Activated CD8-positive, alpha-beta memory T cell treated with anti-CD3 and anti-CD28 coated beads, Interleukin-2, amount 50 U/mL, for 24 hours (primary cell): Measurements from ENCODE around the gene SPATA6L.
"Not testable (repeated sequence)": the region's sequence is repeated elsewhere in the genome, so short reads cannot be mapped to it uniquely, and the experiment has no call there.

Experiments
- DNase-seq: peaks from one replicate; pipeline ENCODE4 v3.0.0-alpha.2; 2020; ENCODE audit errors: extremely low read depth

SPATA6L gene

DNA sequence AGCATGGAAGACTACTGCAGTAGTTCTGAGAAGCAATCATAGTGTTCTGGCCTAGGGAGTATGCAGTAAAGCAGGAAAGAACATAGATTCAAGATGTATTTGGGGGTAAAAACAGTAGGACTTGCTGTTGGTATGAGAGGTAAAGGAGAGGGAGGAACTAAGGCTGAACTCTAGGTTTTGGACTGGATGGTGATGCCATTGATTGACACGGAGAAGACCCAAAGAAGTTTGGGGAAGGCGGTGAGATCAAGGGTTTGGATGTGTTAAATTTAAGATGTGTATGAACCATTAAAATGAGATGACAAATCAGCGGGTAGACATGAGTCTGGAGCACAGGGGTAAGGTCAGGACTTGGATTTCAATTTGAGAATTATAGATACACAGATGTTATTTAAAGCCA, 11.1 kb upstream of the SPATA6L start:
- no peak for DNase-seq

- DNase-seq = no peak
Observed at GRCh38 chr9:4674783-4675182, 8.5 kb upstream of the SPATA6L start.

GRCh38 chr9:4671737-4672136, 5.5 kb upstream of the SPATA6L start:
- DNase-seq = no peak

DNA sequence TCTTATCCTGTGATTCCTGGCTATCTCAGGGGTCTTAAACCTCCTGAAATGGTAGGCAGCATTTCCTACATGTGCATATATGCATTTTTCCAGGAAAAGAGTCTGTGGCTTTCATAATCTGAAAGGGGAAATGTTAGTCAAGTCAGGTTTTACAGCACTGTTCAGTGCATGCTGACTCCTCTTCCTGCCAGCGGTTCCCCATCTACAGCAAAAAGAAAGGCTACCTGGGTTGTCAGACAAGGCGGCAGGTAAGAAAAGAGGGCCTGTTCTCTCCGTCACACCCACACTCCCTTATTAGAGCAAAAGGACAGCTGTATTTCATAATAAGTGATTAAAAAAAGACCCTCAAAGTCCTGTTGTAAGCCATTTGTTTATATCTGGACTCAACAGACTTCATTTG, 4.3 kb upstream of the SPATA6L start:
- no peak for DNase-seq

DNA sequence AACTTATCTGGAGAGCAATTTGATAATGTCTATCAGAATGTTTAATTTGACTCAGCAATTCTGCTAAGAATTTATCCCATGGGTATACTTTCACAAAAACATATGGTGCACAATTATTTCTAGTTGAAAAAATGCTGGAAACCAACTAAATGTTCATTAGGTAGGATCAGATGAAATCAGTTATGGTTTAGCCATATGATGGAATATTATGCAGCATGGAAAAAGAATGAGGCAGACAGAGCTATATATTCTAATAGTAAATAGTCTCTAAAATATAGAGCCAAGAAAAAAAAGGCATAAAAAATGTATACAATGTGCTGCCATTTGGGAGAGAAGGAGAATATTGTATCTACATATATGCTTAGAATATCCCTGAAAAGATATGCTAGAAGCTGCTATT, 3.6 kb upstream of the SPATA6L start:
- no peak for DNase-seq

DNA sequence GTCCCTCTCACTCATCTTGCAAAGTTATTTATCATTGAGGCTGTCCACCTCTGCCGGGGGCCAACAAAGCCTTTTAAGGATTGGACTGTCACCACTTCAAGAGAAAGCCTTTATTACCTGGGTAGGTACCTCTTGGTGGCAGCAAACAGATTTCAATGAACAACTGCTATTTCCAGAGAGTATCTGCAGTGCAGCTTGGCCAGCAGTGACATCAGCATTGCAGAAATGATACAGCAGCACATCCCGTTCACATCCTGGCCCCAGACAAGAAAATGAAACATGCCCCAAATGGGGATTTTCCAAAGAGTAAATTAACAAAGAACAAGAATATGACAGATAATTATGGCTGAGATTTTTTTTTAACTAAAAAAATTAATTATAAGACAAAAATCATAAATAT, 2.3 kb upstream of the SPATA6L start:
- DNase-seq = no peak

GRCh38 chr9:4667681-4668080, 1.4 kb upstream of the SPATA6L start:
- DNase-seq = no peak

- no peak for DNase-seq
Observed at GRCh38 chr9:4665357-4665756, 923 bp downstream of the SPATA6L start.

DNA sequence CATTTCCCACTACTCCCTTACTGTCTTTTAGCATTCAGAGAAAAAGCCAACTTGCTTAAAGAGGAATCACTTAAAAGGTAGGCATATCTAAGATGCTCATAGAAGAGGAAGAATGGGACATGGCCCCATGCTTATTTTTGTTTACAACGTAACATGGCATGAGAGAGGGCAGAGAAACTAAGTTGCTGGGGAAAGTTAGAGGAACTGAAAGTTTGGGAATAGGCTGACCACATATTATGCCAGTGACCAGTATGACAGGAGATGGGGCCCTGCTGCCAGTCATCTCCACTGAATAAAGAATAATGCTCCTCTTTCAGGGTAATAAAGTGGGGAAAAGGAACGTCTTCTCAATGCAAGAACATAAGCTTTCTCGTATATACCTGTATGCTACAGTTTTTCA, 2.3 kb downstream of the SPATA6L start:
- no peak for DNase-seq

- DNase-seq = no peak
Observed at GRCh38 chr9:4662989-4663792, 3.1 kb downstream of the SPATA6L start.

DNA sequence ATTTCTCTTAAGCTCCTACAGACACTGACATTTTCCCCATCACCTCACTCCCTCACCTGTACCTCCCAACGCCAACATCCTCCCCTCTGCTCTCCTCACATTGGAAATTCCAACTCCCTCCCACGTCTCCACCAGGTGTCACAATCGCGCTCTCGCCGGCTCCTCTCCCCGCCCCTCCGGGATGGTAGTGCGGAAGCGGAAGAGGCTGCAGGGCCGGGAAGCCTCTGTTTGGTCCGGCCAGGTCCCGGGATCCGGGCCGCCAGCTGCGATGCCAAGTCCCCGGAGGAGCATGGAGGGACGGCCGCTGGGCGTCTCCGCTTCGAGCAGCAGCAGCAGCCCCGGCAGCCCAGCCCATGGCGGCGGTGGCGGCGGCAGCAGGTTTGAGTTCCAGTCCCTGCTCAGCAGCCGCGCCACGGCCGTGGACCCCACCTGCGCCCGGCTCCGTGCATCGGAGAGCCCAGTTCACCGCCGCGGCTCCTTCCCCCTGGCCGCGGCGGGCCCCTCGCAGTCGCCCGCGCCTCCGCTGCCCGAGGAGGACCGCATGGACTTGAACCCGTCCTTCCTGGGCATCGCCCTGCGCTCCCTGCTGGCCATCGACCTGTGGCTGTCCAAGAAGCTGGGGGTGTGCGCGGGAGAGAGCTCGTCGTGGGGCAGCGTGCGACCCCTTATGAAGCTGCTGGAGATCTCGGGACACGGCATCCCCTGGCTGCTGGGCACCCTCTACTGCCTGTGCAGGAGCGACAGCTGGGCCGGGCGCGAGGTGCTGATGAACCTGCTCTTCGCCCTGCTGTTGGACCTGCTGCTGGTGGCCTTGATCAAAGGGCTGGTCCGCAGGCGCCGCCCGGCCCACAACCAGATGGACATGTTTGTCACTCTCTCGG, 3.9 kb downstream of the SPATA6L start, which contains the start of gene PLPP6:
Gene PLPP6, plus strand, starts transcription at position 187 of the 881 bp plus-strand sequence. Its CDS starts 82 bp downstream, at position 269.
- peak; percentile 29 for DNase-seq

DNA sequence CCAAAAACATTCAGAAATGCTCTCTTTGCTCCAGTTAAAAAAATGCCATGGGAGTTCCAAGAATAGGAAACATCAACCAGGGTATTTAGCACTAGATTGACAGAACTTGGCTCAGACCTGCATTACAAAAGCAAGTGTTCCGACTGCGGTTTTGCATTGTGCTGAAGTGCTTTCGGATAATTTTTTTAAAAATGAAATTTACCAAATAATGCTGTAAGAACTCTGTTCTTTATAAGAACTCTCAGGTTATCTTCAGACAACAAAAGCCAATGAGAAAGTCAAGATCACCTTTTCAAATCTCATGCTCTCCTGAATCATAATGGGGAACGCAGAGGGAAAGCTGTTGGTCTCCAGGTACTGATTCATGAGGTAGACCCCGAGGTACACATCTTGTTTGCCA, 4.7 kb downstream of the SPATA6L start:
- DNase-seq = no peak

GRCh38 chr9:4661165-4661564, 5.1 kb downstream of the SPATA6L start:
- DNase-seq = no peak

DNA sequence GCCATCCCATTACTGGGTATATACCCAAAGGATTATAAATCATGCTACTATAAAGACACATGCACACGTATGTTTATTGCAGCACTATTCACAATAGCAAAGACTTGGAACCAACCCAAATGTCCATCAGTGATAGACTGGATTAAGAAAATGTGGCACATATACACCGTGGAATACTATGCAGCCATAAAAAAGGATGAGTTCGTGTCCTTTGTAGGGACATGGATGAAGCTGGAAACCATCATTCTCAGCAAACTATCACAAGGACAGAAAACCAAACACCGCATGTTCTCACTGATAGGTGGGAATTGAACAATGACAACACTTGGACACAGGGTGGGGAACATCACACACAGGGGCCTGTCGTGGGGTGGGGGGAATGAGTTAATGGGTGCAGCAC, 5.6 kb downstream of the SPATA6L start:
- DNase-seq = not testable (repeated sequence)

DNA sequence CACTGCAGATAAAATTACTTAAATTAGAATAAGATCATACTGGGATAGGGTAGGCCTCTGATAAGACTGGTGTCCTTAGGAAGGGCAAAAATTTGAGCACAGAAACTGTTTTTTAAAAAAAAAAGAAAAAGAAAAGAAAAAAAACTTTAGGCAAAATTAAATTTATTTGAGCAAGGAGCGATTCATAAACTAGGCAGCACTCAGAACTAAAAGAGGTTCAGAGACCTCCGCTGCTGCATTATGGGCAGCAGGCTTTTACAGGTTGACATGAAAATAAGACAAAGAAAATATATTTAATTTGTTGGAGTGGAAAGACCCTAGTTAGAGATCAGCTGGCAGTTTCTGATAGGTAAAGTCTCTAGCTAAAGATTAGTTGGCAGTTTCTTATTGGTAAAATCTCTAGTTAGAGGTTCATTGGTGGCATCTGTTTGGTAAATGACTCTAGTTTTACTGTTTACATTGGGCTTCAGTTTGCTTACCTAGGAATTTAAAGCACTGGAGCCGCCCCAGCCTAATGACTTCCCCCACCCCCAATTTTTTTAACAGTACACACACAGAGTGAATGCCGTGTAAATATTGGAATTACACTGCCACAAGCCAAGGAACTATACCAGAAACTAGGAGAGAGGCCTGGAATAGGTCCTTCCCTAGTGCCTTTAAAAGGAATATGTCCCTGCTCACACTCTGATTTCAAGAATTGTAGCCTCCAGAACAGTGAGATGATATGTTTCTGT, 8.7 kb downstream of the SPATA6L start:
- no peak for DNase-seq

GRCh38 chr9:4656621-4657020, 9.7 kb downstream of the SPATA6L start:
- DNase-seq = no peak

GRCh38 chr9:4656196-4656595, 10.1 kb downstream of the SPATA6L start:
- not testable (repeated sequence) for DNase-seq

GRCh38 chr9:4654538-4654937, 11.7 kb downstream of the SPATA6L start:
- no peak for DNase-seq

GRCh38 chr9:4654084-4654483, 12.2 kb downstream of the SPATA6L start:
- DNase-seq = no peak

- DNase-seq = no peak
Observed at GRCh38 chr9:4642351-4642750, 23.9 kb downstream of the SPATA6L start.

DNA sequence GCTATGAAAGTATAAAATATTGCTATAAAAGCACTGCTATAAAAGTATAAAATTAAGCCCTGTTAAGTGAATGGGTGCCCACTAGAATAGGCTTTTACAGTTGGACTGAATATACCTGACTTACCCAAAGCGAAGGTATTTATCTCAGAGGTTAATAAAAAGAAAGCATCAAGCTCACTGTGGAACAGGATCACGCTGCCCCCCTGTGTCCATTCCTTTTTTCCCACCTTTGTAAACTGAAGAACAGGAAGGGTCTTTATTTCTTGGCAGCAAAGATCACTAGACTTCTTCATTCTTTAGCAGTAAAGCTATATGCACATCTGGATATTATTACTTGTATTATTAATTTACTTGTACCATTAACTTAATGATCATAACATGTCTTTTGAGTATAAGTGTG, 26.3 kb downstream of the SPATA6L start:
- DNase-seq = no peak

DNA sequence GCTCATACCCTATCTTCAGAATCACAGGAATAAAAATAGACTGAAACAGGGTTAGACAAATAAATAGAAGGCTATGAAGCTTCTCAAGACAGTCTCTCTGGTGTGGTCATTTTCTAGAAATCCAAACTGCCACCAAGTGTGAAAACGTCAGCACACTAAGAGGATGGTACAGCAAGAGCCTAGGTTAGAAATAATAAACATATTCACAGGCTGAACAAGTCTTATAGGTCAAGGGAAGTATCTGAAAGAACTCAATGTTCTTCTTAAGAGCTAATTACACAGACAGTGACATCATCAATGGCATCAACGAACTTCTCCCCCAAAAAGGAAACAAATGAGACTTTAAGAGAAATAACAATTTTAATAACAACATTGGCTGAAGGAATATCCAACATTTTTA, 26.9 kb downstream of the SPATA6L start:
- DNase-seq = no peak
